GM12878 (cell line): ENCODE data around the gene BRAT1. TPM values are rescaled to one million over a fixed set of nuclear protein-coding genes. Genes with fewer than 3 reads are reported as not detected.

Experiments
- ATF3 ChIP-seq: IDR thresholded peaks from 2 replicates; pipeline ENCODE4 v1.6.1; 2011; ENCODE audit warnings: low read depth, mild to moderate bottlenecking, low read length, moderate library complexity, borderline replicate concordance; ENCODE audit errors: extremely low read depth
- BACH1 ChIP-seq: fragments of 450-650 bp; IDR thresholded peaks from 2 replicates; pipeline ENCODE4 v1.6.1; 2017; ENCODE audit warnings: mild to moderate bottlenecking, borderline replicate concordance
- BCL3 ChIP-seq: IDR thresholded peaks from 2 replicates; pipeline ENCODE4 v1.6.1; 2011; ENCODE audit warnings: borderline replicate concordance, low read depth, mild to moderate bottlenecking, moderate library complexity, low read length; ENCODE audit not compliant: insufficient read depth, poor library complexity, severe bottlenecking
- CHD1 ChIP-seq: IDR thresholded peaks from 2 replicates; pipeline ENCODE4 v1.6.1; 2012; ENCODE audit warnings: low read depth, low read length, improper control_type of control experiment
- CTCF ChIP-seq, 3 experiments: IDR thresholded peaks in 2 of 3; conservative IDR thresholded peaks in 1 of 3; 2 replicates each; pipeline ENCODE4 v1.5.1; 2011; ENCODE audit warnings: low read depth in 3 of 3, low read length in 3 of 3, mild to moderate bottlenecking in 3 of 3, control low read depth in 2 of 3, moderate library complexity in 2 of 3, inconsistent platforms in 1 of 3, mixed read lengths in 1 of 3; ENCODE audit not compliant: control insufficient read depth in 2 of 3, insufficient read depth in 1 of 3; ENCODE audit errors: extremely low read depth in 1 of 3
- EGR1 ChIP-seq, 2 experiments: IDR thresholded peaks; 1 replicate in 1 of 2; 2 replicates in 1 of 2; pipeline ENCODE4 v1.6.1; 2011 to 2012; ENCODE audit warnings: low read depth in 2 of 2, low read length in 2 of 2, borderline replicate concordance in 1 of 2, mild to moderate bottlenecking in 1 of 2, moderate library complexity in 1 of 2
- KLF5 ChIP-seq: fragments of 450-650 bp; IDR thresholded peaks from 2 replicates; pipeline ENCODE4 v1.6.1; 2014; ENCODE audit warnings: mild to moderate bottlenecking; ENCODE audit not compliant: partially characterized antibody
- MLLT1 ChIP-seq: fragments of 450-650 bp; IDR thresholded peaks from 2 replicates; pipeline ENCODE4 v1.6.1; 2016; ENCODE audit warnings: mild to moderate bottlenecking
- MYC ChIP-seq: IDR thresholded peaks from 2 replicates; pipeline ENCODE4 v1.6.1; 2011; ENCODE audit warnings: mild to moderate bottlenecking, low read length, moderate library complexity, inconsistent platforms; ENCODE audit not compliant: insufficient read depth, insufficient replicate concordance, insufficient read length, severe bottlenecking
- NKRF ChIP-seq: fragments of 450-650 bp; conservative IDR thresholded peaks from 2 replicates; pipeline ENCODE4 v1.6.1; 2017; ENCODE audit warnings: mild to moderate bottlenecking, moderate library complexity
- PAX8 ChIP-seq: fragments of 450-650 bp; IDR thresholded peaks from 2 replicates; pipeline ENCODE4 v1.6.1; 2017; ENCODE audit warnings: mild to moderate bottlenecking, moderate library complexity
- REST ChIP-seq: IDR thresholded peaks from 2 replicates; pipeline ENCODE4 v1.6.1; 2012; ENCODE audit warnings: mild to moderate bottlenecking, low read depth, low read length
- polyA plus RNA-seq, 11 experiments: library from polyadenylated mRNA; depleted of rRNA in 4 of 11; unstranded in 6 of 11; stranded (reverse) in 5 of 11; fragments of >200 nt; fragmentation: Nextera tagmentation in 4 of 11; fragmentation: Illumina TruSeq in 1 of 11; extraction: Ambion mirVana in 4 of 11; extraction: Trizol in 1 of 11; gene quantifications; 1 replicate in 1 of 11; 2 replicates in 10 of 11; pipeline versions ENCODE4 v1.2.1 to v1.2.3, GENCODE V29; 2011 to 2016; ENCODE audit warnings: inconsistent platforms in 2 of 11, missing spikeins in 2 of 11, low read depth in 1 of 11
- total RNA-seq, 4 experiments: library from RNA; depleted of rRNA in 3 of 4; stranded (reverse); fragments of >200 nt in 3 of 4; fragmentation: Illumina TruSeq in 1 of 4; extraction: Trizol in 1 of 4; gene quantifications; 2 replicates each; pipeline versions ENCODE4 v1.2.1 to v1.2.3, GENCODE V29; 2013 to 2021

BRAT1 gene
- total and polyA plus RNA-seq, 10 of the 15 experiments (the other 5 are each of a cell fraction or from before 2014, with no cell fraction given) = 0.13 to 53.3 (median 16.0) TPM

- TF ChIP-seq NKRF (no peak), REST (no peak), MYC (no peak), MLLT1 (no peak), BACH1 (peak; percentile 38; the same call in 1 of the 2 replicates), BCL3 (peak; percentile 18), PAX8 (no peak), EGR1 (IDR thresholded peaks at IDR 0.05; ENCODE audit: borderline replicate concordance in 1 of 2, low read depth in 2 of 2, low read length in 2 of 2) (no peak), CTCF (IDR thresholded peaks at IDR 0.05 in 2 of 3, conservative IDR thresholded peaks at IDR 0.05 in 1 of 3; ENCODE audit: control insufficient read depth in 2 of 3, extremely low read depth in 1 of 3, insufficient read depth in 1 of 3, low read depth in 3 of 3, low read length in 3 of 3) (no peak), CHD1 (no peak), ATF3 (no peak), KLF5 (no peak)
These were observed 33.3 kb downstream of the BRAT1 start (continued) for GRCh38 chr7:2521952-2522591.
